Measurements from ENCODE around the gene AP4M1.

GRCh38 chr7:100064162-100064561 lies 37.3 kb upstream of the AP4M1 start:
- TF ChIP-seq EZH2 (IDR thresholded peaks at IDR 0.05; ENCODE audit: low read length, missing control alignments) = no peak
- TF ChIP-seq CTCF (conservative IDR thresholded peaks at IDR 0.05 in 1 of 2, IDR thresholded peaks at IDR 0.05 in 1 of 2; ENCODE audit: low read depth in 1 of 2, low read length in 2 of 2) = no peak

Measured in fibroblast of lung (primary cell).